Tibial nerve (tissue), 3 donors: ENCODE data around the gene KDM4C.

Source experiments
- CTCF ChIP-seq, 5 experiments: fragments of 200-600 bp in 3 of 5; fragments of 450-650 bp in 2 of 5; sonication (generic) in 3 of 5; IDR thresholded peaks; one replicate each; pipeline ENCODE4 v1.5.1; 2016 to 2019; ENCODE audit warnings: antibody characterized with exemption in 5 of 5, mild to moderate bottlenecking in 3 of 5, moderate library complexity in 2 of 5
- POLR2A ChIP-seq, 2 donors: fragments of 450-650 bp; IDR thresholded peaks; one replicate each; pipeline ENCODE4 v1.6.1; 2017; ENCODE audit warnings: antibody characterized with exemption in 2 of 2, mild to moderate bottlenecking in 2 of 2, moderate library complexity in 2 of 2

GRCh38 chr9:6946583-6947166 lies 188.9 kb downstream of the KDM4C start:
- TF ChIP-seq CTCF (IDR thresholded peaks at IDR 0.05) (no peak), POLR2A (IDR thresholded peaks at IDR 0.05) (no peak)
